Measurements from ENCODE around the gene FKBP15. TPM values are rescaled to one million over a fixed set of nuclear protein-coding genes. Genes with fewer than 3 reads are reported as not detected.

The FKBP15 gene
- total and polyA plus RNA-seq, 2 experiments from 2014 or later: 7.9 to 14.9 TPM

- no peaks in the 10 kb centered on the region for H4K20me1 ChIP-seq (replicated peaks; ENCODE audit: insufficient read depth)
- peak overlapping the region; percentile 97; the same call in 1 of the 2 replicates for H3K4me3 ChIP-seq
- no peak overlapping the region for H3K27ac Mint-ChIP-seq
These were observed 1.7 kb downstream of the FKBP15 start for GRCh38 chr9:113219186-113219936.

GRCh38 chr9:113216406-113216805 lies 4.7 kb downstream of the FKBP15 start:
- Histone ChIP-seq H3K4me1 (ENCODE audit: insufficient read depth) (peaks cover 5% of the 10 kb centered on the region; the same call in 1 of the 2 replicates), H3K9me2 (ENCODE audit: insufficient read depth) (no peaks in the 10 kb centered on the region), H3K27ac (ENCODE audit: low read depth) (no peak overlapping the region), H3K79me2 (replicated peaks; ENCODE audit: insufficient read depth) (peaks cover 34% of the 10 kb centered on the region), H3K27me3 (ENCODE audit: insufficient read depth) (no peaks in the 10 kb centered on the region), H2AFZ (no peak overlapping the region), H3K4me2 (no peak overlapping the region), H3K4me3 (no peak overlapping the region), H3K36me3 (ENCODE audit: insufficient read depth) (no peaks in the 10 kb centered on the region), H4K20me1 (replicated peaks; ENCODE audit: insufficient read depth) (no peaks in the 10 kb centered on the region; the same call in 1 of the 2 replicates), H3F3A (replicated peaks; ENCODE audit: low read depth) (no peaks in the 10 kb centered on the region)
- no peak for DNase-seq (ENCODE audit: low spot score)
- H3K4me3 Mint-ChIP-seq: no peak overlapping the region
- no peaks in the 10 kb centered on the region; the same call in 2 of the 3 replicates for H3K36me3 Mint-ChIP-seq (ENCODE audit: low read depth)
- no peaks in the 10 kb centered on the region for H3K9me3 Mint-ChIP-seq
- H3K27ac Mint-ChIP-seq: no peak overlapping the region
- peaks cover 5% of the 10 kb centered on the region for H3K4me1 Mint-ChIP-seq
- no peak for ATAC-seq
- H3K27me3 Mint-ChIP-seq (ENCODE audit: insufficient read depth, low read depth, poor library complexity): peaks cover 9% of the 10 kb centered on the region
- TF ChIP-seq EZH2phosphoT487 (IDR thresholded peaks at IDR 0.05; ENCODE audit: unreplicated experiment): no peak
- TF ChIP-seq EZH2 (IDR thresholded peaks at IDR 0.05; ENCODE audit: low read depth, unreplicated experiment): no peak
- no peak for TF ChIP-seq ZNF462 (CRISPR knock-in tag; IDR thresholded peaks at IDR 0.05)
- no peak for TF ChIP-seq ETS1 (IDR thresholded peaks at IDR 0.05)
- no peak for TF ChIP-seq NANOG (IDR thresholded peaks at IDR 0.05; ENCODE audit: borderline replicate concordance)
- no peak for TF ChIP-seq CREB1 (CRISPR knock-in tag; IDR thresholded peaks at IDR 0.05; ENCODE audit: low read depth)
- no peak for TF ChIP-seq JUNB (IDR thresholded peaks at IDR 0.05; ENCODE audit: unreplicated experiment)
- TF ChIP-seq ZNF114 (CRISPR knock-in tag; IDR thresholded peaks at IDR 0.05): no peak

More at GRCh38 chr9:113219186-113219936, 1.7 kb downstream of the FKBP15 start:
- H2AFZ ChIP-seq: no peak overlapping the region
- H3K9me2 ChIP-seq (ENCODE audit: insufficient read depth): no peaks in the 10 kb centered on the region
- Mint-ChIP-seq H3K36me3 (ENCODE audit: low read depth) (no peaks in the 10 kb centered on the region; the same call in 2 of the 3 replicates), H3K4me3 (peak overlapping the region; percentile 98), H3K9me3 (no peaks in the 10 kb centered on the region), H3K4me1 (peaks cover 15% of the 10 kb centered on the region), H3K27me3 (ENCODE audit: insufficient read depth, low read depth, poor library complexity) (peaks cover 10% of the 10 kb centered on the region)
- no peak for DNase-seq (ENCODE audit: low spot score)
- peaks cover 9% of the 10 kb centered on the region; the same call in 1 of the 2 replicates for H3K4me1 ChIP-seq (ENCODE audit: insufficient read depth)
- ATAC-seq: no peak
- H3F3A ChIP-seq (replicated peaks; ENCODE audit: low read depth): no peaks in the 10 kb centered on the region
- H3K79me2 ChIP-seq (replicated peaks; ENCODE audit: insufficient read depth): peaks cover 55% of the 10 kb centered on the region
- H3K27ac ChIP-seq (ENCODE audit: low read depth): no peak overlapping the region
- H3K4me2 ChIP-seq: peak overlapping the region; percentile 99; the same call in 1 of the 2 replicates
- no peaks in the 10 kb centered on the region for H3K36me3 ChIP-seq (ENCODE audit: insufficient read depth)
- no peak for TF ChIP-seq CTCF (conservative IDR thresholded peaks at IDR 0.05; ENCODE audit: low read depth in 2 of 2)
- no peaks in the 10 kb centered on the region for H3K27me3 ChIP-seq (ENCODE audit: insufficient read depth)

Data from GM23338 (cell line).